Non-pigmented ciliary epithelial cell (primary cell): ENCODE results near the gene NXPH4.

Source experiments
- DNase-seq: peaks from one replicate; pipeline ENCODE4 v3.0.0-alpha.2; 2010; ENCODE audit warnings: low read depth

NXPH4 gene

GRCh38 chr12:57219205-57219992 lies 2.8 kb downstream of the NXPH4 start:
- no peak for DNase-seq

- DNase-seq, result no peak
Observed at GRCh38 chr12:57219993-57220754, 3.6 kb downstream of the NXPH4 start.

- no peak for DNase-seq
Observed at GRCh38 chr12:57220770-57221168, 4.2 kb downstream of the NXPH4 start.

GRCh38 chr12:57221169-57221917 lies 4.7 kb downstream of the NXPH4 start:
- no peak for DNase-seq

GRCh38 chr12:57222286-57223190 lies 5.9 kb downstream of the NXPH4 start:
- DNase-seq, result no peak

- DNase-seq, result no peak
Observed at GRCh38 chr12:57223191-57224165, 6.9 kb downstream of the NXPH4 start.

- DNase-seq, result no peak
Observed at GRCh38 chr12:57224278-57224972, 7.8 kb downstream of the NXPH4 start.

- DNase-seq, result no peak
Observed at GRCh38 chr12:57224973-57225679, 8.5 kb downstream of the NXPH4 start.

GRCh38 chr12:57225680-57226210 lies 9.2 kb downstream of the NXPH4 start:
- DNase-seq, result no peak

GRCh38 chr12:57226588-57227314 lies 10.2 kb downstream of the NXPH4 start:
- no peak for DNase-seq

GRCh38 chr12:57227315-57228115 lies 10.9 kb downstream of the NXPH4 start:
- DNase-seq, result no peak

- DNase-seq, result no peak
Observed at GRCh38 chr12:57229046-57229633, 12.5 kb downstream of the NXPH4 start.

- DNase-seq, result peak; percentile 79
Observed at GRCh38 chr12:57229634-57230380, 13.2 kb downstream of the NXPH4 start, which contains the start of gene SHMT2. Gene SHMT2 (plus strand): TSS chr12:57229711. CDS start chr12:57229779, 68 bp downstream.

GRCh38 chr12:57230381-57231155 lies 14.0 kb downstream of the NXPH4 start:
- no peak for DNase-seq
